CD4-positive, alpha-beta T cell treated with Interleukin-1 beta for 1 hour (primary cell): ENCODE data around the gene ITGAV.
"Not testable (repeated sequence)": the region's sequence is repeated elsewhere in the genome, so short reads cannot be mapped to it uniquely, and the experiment has no call there.

Source experiments
- DNase-seq, 2 donors: peaks; one replicate each; pipeline ENCODE4 v3.0.0-alpha.2; 2020 to 2022

The ITGAV gene

DNA sequence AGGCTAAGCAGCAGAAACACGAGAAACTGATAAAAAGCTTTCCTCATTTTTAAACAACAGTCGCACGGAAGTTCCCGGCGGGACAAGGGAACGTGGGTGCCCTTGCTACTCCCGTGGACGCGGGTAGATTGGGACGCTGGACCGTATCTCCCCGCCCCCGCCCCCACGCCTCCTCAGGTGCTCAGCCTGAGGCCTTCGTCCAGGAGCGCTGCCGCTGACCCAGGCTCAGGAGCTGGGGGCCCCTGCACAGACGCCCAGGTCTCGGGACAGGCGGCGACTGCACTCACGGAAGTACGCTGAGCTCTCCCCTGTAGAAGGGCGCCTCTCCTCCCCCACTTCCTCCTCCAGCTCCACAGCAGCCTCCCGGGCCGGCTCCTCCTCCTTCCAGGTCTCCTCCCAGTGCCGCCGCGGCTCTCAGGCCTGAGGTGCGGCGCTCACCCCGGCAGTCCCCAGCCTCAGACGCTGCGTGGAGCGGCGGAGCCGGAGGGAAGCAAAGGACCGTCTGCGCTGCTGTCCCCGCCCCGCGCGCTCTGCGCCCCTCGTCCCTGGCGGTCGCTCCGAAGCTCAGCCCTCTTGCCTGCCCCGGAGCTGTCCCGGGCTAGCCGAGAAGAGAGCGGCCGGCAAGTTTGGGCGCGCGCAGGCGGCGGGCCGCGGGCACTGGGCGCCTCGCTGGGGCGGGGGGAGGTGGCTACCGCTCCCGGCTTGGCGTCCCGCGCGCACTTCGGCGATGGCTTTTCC is at the start of gene ITGAV:
Gene ITGAV (plus strand): TSS at position 445 of the 738 bp plus-strand sequence. CDS start 283 bp downstream, at position 728.
- DNase-seq, result peak; percentile 83 to 84

DNA sequence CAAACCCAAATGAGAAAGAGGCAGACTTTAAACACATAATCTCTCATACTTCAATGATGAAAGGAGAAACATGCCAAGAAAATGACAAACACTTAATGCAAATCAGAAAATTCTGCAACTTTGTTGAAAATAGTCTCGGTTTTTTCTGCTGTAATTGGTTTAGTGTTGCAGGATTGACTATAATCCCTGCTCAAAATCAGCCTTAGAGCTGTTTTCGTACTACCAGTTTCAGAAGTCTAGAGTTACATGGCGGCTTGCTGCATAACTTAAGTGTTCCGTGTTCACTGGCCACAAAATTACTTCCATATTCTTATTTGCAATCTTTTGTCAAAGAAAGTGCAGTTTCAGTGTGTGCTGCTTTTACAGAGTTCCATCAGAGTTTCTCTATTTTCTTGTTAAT is 48.9 kb upstream of the ITGAV start:
- DNase-seq, result no peak

DNA sequence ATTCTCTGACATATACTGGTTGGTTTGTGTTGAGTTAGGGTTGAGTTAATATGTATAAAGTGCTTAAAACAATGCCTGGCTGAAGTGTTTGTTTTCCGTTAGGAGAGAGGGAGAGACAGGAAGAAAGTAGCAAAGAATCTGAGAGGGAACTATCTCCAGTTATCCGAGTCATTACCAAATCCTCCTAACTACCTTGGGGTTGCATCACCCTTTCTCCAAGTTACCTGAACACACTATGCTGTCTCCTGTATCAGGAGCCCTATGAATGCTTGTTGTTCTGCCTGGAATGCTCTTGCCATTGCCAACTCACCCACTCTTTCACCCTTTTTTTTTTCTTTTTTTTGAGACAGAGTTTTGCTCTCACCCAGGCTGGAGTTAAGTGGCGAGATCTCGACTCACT is 47.9 kb upstream of the ITGAV start:
- no peak for DNase-seq

DNA sequence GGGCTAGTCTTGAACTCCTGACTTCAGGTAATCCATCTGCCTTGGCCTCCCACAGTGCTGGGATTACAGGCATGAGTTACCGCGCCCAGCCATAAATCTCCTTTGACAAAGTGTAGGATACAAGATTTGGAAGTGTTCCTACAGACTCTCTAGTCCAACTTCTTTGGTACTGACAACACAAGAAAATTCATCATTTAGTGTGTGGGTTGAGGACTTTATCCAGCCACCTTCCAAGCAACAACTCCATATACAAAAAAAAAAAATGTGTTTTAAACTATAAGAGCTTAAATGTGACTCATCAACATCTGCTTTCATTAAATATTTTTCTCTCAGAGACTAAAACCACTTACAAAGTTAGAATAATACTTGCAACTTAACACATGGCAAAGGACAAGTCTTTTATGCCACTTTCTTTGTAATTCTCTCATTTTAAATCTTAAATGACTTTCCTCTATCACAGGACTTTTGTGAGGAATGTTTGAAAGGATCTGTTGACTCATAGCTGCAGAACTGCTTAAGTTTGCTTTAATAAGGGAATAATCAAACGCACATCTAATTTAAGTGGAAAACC is 46.2 kb upstream of the ITGAV start:
- no peak for DNase-seq

DNA sequence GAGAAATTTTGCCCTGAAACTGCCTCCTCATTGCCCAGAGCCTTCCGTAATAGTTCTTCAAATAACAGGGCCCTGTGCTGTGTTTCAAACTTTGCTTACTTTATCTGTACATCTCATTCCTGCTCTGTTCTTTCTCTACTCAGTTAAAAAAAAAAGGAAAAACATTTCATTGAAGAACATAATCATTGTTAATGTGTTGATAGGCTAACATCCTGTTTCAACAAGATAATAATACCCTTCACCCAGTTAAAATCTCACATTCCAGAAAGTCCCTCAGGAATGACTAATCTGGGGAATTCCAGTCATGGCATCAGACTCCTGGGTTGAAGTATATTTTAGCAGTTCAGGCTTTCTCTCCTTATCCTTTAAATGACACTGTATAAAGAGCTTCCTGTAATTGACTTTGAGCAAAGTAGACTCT is 45.6 kb upstream of the ITGAV start:
- no peak for DNase-seq

DNA sequence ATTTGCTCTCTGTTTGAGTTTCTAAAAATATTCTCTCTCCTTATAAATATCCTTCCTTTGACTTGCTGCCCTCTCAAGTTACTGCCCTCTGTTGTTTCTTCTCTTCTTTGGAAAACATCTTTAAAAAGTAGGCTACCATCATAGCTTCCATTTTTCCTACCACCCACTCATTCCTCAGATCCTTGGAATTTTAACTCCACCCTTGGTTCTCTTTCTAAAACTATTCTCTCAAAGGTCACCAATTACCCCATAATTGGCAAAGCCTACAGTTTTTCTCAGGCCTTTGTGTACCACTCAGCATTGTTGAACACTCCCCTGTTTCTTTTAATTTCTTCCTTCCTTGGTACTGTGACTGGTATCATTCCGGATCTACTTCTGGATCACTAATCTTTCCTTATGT is 43.0 kb upstream of the ITGAV start:
- DNase-seq, result no peak

- DNase-seq, result no peak
Measured at GRCh38 chr2:186551323-186552050, 38.4 kb upstream of the ITGAV start.

DNA sequence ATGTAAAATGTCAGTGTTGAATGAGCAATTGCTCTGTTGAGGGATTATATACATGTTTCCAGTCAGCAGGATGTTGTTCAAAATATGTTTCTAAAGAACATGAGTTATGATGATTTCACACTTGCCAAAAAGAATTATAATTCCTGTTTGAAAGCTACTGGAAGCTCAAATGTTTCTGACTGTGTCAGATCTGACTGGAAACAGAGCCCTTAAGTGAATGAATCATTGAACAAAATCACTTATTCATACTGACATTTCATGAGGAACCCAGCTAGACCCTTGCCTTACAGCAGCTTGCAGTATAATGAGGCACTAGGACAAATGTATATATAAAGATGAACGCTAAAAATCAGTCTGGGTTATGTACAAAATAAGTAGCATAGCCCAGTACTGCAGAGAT is 35.4 kb upstream of the ITGAV start:
- no peak for DNase-seq

- DNase-seq, result no peak
Measured at GRCh38 chr2:186554850-186555671, 34.8 kb upstream of the ITGAV start.

- DNase-seq, result no peak
Measured at GRCh38 chr2:186558512-186559276, 31.2 kb upstream of the ITGAV start.

DNA sequence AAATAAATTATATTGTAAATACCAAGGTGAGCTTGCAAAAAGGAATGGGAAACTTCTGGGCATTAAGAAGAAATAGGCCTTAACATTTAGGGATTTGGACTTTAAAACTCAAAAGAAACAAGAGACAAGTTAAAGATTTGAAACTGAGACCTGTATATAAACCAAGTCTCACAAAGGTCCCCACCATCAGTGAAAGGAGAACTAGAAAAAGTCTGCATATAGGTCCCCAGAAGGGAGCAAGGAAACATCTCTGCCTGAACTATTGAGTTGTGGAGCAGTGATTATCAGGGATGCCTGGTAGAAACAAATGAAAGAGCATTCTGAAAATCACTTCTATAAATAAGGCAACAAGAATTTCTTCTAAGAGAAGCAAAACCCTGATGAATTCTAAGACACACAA is 30.5 kb upstream of the ITGAV start:
- DNase-seq, result no peak

- DNase-seq, result no peak
Measured at GRCh38 chr2:186559848-186560247, 30.0 kb upstream of the ITGAV start.

GRCh38 chr2:186560254-186560653 is 29.6 kb upstream of the ITGAV start:
- DNase-seq, result no peak

GRCh38 chr2:186561467-186562208 is 28.2 kb upstream of the ITGAV start:
- DNase-seq, result no peak

DNA sequence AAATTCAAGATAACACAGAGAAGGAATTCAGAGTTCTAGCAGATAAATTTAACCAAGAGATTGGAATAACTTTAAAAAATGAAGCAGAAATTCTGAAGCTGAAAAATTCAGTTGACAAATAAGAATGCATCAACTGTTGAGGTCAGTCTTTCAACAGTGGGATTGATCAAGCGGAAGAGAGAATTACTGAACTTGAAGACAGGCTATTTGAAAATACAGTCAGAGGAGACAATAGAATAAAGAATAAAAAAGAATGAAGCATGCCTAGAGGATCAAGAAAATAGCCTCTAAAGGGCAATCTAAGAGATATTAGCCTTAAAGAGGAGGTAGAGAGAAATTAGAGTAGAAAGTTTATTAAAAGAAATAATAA is 27.7 kb upstream of the ITGAV start:
- DNase-seq, result no peak

- DNase-seq, result not testable (repeated sequence)
Measured at GRCh38 chr2:186568600-186568999, 21.3 kb upstream of the ITGAV start.

DNA sequence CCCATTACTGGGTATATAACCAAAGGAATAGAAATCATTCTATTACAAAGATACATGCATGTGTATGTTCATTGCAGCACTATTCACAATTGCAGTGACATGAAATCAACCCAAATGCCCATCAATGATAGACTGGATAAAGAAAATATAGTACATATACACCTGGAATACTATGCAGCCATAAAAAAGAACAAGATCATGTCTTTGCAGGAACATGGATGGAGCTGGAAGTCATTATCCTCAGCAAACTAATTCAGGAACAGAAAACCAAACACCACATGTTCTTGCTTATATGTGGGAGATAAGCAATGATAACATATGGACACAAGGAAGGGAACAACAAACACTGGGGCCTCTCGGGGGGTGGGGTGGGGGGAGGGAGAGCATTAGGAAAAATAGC is 20.7 kb upstream of the ITGAV start:
- DNase-seq, result not testable (repeated sequence)

- DNase-seq, result no peak
Measured at GRCh38 chr2:186569897-186570296, 20.0 kb upstream of the ITGAV start.

GRCh38 chr2:186570604-186571003 is 19.3 kb upstream of the ITGAV start:
- DNase-seq, result no peak

- no peak for DNase-seq
Measured at GRCh38 chr2:186572705-186573104, 17.2 kb upstream of the ITGAV start.

- DNase-seq, result no peak
Measured at GRCh38 chr2:186573531-186573930, 16.3 kb upstream of the ITGAV start.

GRCh38 chr2:186575302-186575701 is 14.6 kb upstream of the ITGAV start:
- DNase-seq, result peak in 1 of 2 donors; percentile 45
